HepG2 (cell line): ENCODE results near the gene SCAMP3. TPM values are rescaled to one million over a fixed set of nuclear protein-coding genes. Genes with fewer than 3 reads are reported as not detected.
A peak's percentile ranks its signal among the peaks of the same experiment; 100 is the strongest.

Experiments used
- HNF1A ChIP-seq, 2 experiments: sonication (generic) in 1 of 2; formaldehyde crosslinking in 1 of 2; IDR thresholded peaks; 2 replicates each; pipeline versions ENCODE4 v1.4.0 to v1.6.1; 2016 to 2020; ENCODE audit warnings: borderline replicate concordance in 1 of 2, low read depth in 1 of 2, mild to moderate bottlenecking in 1 of 2, missing genetic modification reagents in 1 of 2
- IRF1 ChIP-seq: sonication (generic); formaldehyde crosslinking; IDR thresholded peaks from 2 replicates; pipeline ENCODE4 v1.4.0; 2020; ENCODE audit warnings: low read depth, mild to moderate bottlenecking, missing genetic modification reagents
- KAT8 ChIP-seq: IDR thresholded peaks from 2 replicates; pipeline ENCODE4 v1.6.1; 2016; ENCODE audit warnings: missing genetic modification reagents, missing compliant biosample characterization
- MBNL3 ChIP-seq: fragments of 250-450 bp; sonication (Bioruptor Pico); conservative IDR thresholded peaks from 2 replicates; pipeline ENCODE4 v1.8.0; 2022; ENCODE audit warnings: mild to moderate bottlenecking, inconsistent platforms
- MYNN ChIP-seq: sonication (generic); formaldehyde crosslinking; IDR thresholded peaks from 2 replicates; pipeline ENCODE4 v1.4.0; 2020; ENCODE audit warnings: mild to moderate bottlenecking, low read depth, missing genetic modification reagents
- NFIC ChIP-seq: IDR thresholded peaks from 2 replicates; pipeline ENCODE4 v1.6.1; 2012; ENCODE audit warnings: mild to moderate bottlenecking, low read length, inconsistent platforms
- POGZ ChIP-seq: sonication (generic); formaldehyde crosslinking; IDR thresholded peaks from 2 replicates; pipeline ENCODE4 v1.4.0; 2020; ENCODE audit warnings: mild to moderate bottlenecking, missing genetic modification reagents
- PRMT3 ChIP-seq: sonication (generic); formaldehyde crosslinking; IDR thresholded peaks from 2 replicates; pipeline ENCODE4 v1.8.1; 2022; ENCODE audit warnings: low read depth, mild to moderate bottlenecking, moderate library complexity, missing genetic modification reagents, borderline replicate concordance
- TFDP1 ChIP-seq: IDR thresholded peaks from 2 replicates; pipeline ENCODE4 v1.6.1; 2016; ENCODE audit warnings: missing compliant biosample characterization, missing genetic modification reagents, borderline replicate concordance
- TFE3 ChIP-seq: IDR thresholded peaks from 2 replicates; pipeline ENCODE4 v1.6.1; 2016
- THAP8 ChIP-seq: sonication (generic); formaldehyde crosslinking; IDR thresholded peaks from 2 replicates; pipeline ENCODE4 v1.5.1; 2020; ENCODE audit warnings: missing genetic modification reagents, mild to moderate bottlenecking, borderline replicate concordance
- ZNF121 ChIP-seq: sonication (generic); formaldehyde crosslinking; IDR thresholded peaks from 2 replicates; pipeline ENCODE4 v1.5.0; 2020; ENCODE audit warnings: mild to moderate bottlenecking, missing genetic modification reagents
- ZNF362 ChIP-seq: sonication (generic); formaldehyde crosslinking; IDR thresholded peaks from 2 replicates; pipeline ENCODE4 v1.4.0; 2020; ENCODE audit warnings: missing genetic modification reagents, mild to moderate bottlenecking, borderline replicate concordance
- ZNF563 ChIP-seq: sonication (generic); formaldehyde crosslinking; IDR thresholded peaks from 2 replicates; pipeline ENCODE4 v1.8.0; 2022; ENCODE audit warnings: mild to moderate bottlenecking, moderate library complexity, missing genetic modification reagents
- ZNF644 ChIP-seq: IDR thresholded peaks from 2 replicates; pipeline ENCODE4 v1.6.1; 2016; ENCODE audit warnings: low read depth
- ZNF788 ChIP-seq: sonication (generic); formaldehyde crosslinking; IDR thresholded peaks from 2 replicates; pipeline ENCODE4 v1.5.0; 2020; ENCODE audit warnings: mild to moderate bottlenecking, missing genetic modification reagents, borderline replicate concordance
- polyA plus RNA-seq, 8 experiments: library from polyadenylated mRNA; depleted of rRNA in 3 of 8; stranded (reverse) in 7 of 8; unstranded in 1 of 8; fragments of >200 nt; fragmentation: Illumina TruSeq in 4 of 8; extraction: Trizol in 4 of 8; gene quantifications; 2 replicates each; pipeline versions ENCODE4 v1.2.1 to v1.2.3, GENCODE V29; 2011 to 2016; ENCODE audit warnings: low read depth in 4 of 8, missing spikeins in 1 of 8, mixed read lengths in 1 of 8; ENCODE audit not compliant: insufficient read depth in 1 of 8
- total RNA-seq, 5 experiments: library from RNA; depleted of rRNA; stranded (reverse); fragments of >200 nt; fragmentation: Illumina TruSeq; extraction: Trizol; gene quantifications; 2 replicates each; pipeline ENCODE4 v1.2.3, GENCODE V29; 2016; ENCODE audit warnings: low read depth in 1 of 5

The SCAMP3 gene
- total and polyA plus RNA-seq, 2 of the 13 experiments (the other 11 are each of a cell fraction or from before 2014, with no cell fraction given) = 46.8 to 83.3 TPM

GRCh38 chr1:155206891-155207805 lies 55.0 kb downstream of the SCAMP3 start (continued):
- TF ChIP-seq HNF1A (IDR thresholded peaks at IDR 0.05; ENCODE audit: low read depth) (no peak), HNF1A (CRISPR knock-in tag; IDR thresholded peaks at IDR 0.05; ENCODE audit: borderline replicate concordance) (no peak), PRMT3 (CRISPR knock-in tag) (no peak), TFDP1 (CRISPR knock-in tag) (no peak), TFE3 (CRISPR knock-in tag) (no peak), NFIC (no peak), KAT8 (CRISPR knock-in tag) (peak; percentile 16; the same call in 1 of the 2 replicates), POGZ (CRISPR knock-in tag) (no peak), MBNL3 (CRISPR knock-in tag) (no peak), ZNF788 (CRISPR knock-in tag) (no peak), IRF1 (CRISPR knock-in tag) (no peak), THAP8 (CRISPR knock-in tag) (no peak), ZNF362 (CRISPR knock-in tag) (no peak), ZNF644 (CRISPR knock-in tag) (no peak), ZNF563 (CRISPR knock-in tag) (no peak), ZNF121 (CRISPR knock-in tag) (no peak), MYNN (no peak)
